Fibroblast of the conjunctiva (primary cell): ENCODE results near the gene BCAP31.

Experiments used
- DNase-seq: peaks from one replicate; pipeline ENCODE4 v3.0.0-alpha.2; 2010; ENCODE audit warnings: low read depth

The BCAP31 gene

GRCh38 chrX:153724252-153725038 lies at the start of gene BCAP31, which contains the start of gene ABCD1:
TSS of gene BCAP31 (minus strand) at chrX:153724387. CDS start at chrX:153723244, 1,143 bp downstream.
TSS of gene ABCD1 (plus strand) at chrX:153724856. CDS start at chrX:153725267, 411 bp downstream.
- DNase-seq, result peak; percentile 69

DNA sequence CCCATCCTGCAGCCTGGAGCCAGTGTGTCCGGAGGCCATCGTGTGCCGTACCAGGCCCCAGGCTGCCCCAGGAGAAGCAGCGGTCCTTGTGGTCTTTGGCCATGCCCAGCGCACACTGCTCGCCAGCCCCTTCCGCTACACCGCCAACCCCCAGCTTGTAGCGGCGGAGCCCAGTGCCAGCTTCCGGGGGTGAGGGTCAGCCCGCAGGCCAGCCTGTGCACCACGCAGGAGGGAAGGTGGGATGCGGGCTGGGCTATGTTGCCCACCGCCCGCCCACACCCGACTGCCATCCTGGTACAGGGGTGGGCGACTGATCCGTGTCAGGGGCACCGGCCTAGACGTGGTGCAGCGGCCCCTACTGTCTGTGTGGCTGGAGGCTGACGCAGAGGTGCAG lies 49.0 kb upstream of the BCAP31 start:
- no peak for DNase-seq

- DNase-seq, result no peak
These were observed 48.4 kb upstream of the BCAP31 start for GRCh38 chrX:153772316-153773217.

GRCh38 chrX:153771415-153772315 lies 47.5 kb upstream of the BCAP31 start:
- DNase-seq, result no peak

- no peak for DNase-seq
These were observed 46.6 kb upstream of the BCAP31 start for GRCh38 chrX:153770601-153771414.

GRCh38 chrX:153769865-153770600 lies 45.8 kb upstream of the BCAP31 start:
- DNase-seq, result no peak

GRCh38 chrX:153769158-153769864 lies 45.1 kb upstream of the BCAP31 start:
- no peak for DNase-seq

GRCh38 chrX:153768311-153769157 lies 44.3 kb upstream of the BCAP31 start:
- DNase-seq, result no peak

DNA sequence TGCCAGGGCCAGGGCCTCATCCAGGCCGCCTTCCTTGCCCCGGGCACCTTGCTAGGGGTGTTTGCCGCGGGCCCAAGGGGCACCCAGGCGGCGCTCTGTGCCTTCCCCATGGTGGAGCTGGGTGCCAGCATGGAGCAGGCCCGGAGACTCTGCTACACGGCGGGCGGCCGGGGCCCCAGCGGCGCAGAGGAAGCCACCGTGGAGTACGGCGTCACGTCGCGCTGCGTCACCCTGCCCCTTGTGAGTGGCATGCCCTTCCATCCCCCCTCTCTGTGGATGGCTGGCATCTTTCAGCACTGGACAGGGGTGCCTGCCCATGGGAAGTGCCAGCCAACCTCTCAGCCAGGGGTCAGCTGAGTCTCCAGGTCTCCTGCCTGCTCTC lies 43.5 kb upstream of the BCAP31 start:
- DNase-seq, result no peak

DNA sequence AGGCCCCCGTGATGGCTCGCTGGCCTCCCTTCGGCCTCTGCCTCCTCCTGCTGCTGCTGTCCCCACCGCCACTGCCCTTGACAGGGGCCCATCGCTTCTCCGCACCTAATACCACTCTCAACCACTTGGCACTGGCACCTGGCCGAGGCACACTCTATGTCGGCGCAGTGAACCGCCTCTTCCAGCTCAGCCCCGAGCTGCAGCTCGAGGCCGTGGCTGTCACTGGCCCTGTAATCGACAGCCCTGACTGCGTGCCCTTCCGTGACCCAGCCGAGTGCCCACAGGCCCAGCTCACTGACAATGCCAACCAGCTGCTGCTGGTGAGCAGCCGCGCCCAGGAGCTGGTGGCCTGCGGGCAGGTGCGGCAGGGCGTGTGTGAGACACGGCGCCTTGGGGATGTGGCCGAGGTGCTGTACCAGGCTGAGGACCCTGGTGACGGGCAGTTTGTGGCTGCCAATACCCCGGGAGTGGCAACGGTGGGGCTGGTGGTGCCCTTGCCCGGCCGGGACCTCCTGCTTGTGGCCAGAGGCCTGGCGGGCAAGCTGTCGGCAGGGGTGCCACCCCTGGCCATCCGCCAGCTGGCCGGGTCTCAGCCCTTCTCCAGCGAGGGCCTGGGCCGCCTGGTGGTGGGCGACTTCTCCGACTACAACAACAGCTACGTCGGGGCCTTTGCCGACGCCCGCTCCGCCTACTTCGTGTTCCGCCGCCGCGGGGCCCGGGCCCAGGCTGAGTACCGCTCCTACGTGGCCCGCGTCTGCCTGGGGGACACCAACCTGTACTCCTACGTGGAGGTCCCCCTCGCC lies 42.9 kb upstream of the BCAP31 start:
- DNase-seq, result no peak

- peak; percentile 31 for DNase-seq
These were observed 42.1 kb upstream of the BCAP31 start for GRCh38 chrX:153766098-153766817.

- DNase-seq, result no peak
These were observed 41.2 kb upstream of the BCAP31 start for GRCh38 chrX:153765138-153766079.

DNA sequence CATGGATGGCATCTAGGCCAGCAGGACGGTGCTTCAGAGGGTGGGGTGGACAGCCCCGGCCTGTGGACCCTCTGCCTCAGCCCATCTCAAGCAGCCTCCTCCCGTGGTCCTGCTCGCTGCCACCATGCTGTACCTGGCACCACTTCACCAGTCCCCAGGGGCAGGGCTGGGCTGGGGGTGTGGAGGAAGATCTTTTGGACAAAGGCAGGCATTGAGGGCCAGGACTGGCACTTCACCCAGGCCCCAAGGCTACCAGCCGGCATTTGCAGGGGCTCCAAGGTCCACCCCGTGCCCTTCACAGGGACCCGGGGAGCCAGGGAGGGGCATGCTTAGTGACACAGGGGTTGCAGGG lies 40.6 kb upstream of the BCAP31 start:
- no peak for DNase-seq

DNA sequence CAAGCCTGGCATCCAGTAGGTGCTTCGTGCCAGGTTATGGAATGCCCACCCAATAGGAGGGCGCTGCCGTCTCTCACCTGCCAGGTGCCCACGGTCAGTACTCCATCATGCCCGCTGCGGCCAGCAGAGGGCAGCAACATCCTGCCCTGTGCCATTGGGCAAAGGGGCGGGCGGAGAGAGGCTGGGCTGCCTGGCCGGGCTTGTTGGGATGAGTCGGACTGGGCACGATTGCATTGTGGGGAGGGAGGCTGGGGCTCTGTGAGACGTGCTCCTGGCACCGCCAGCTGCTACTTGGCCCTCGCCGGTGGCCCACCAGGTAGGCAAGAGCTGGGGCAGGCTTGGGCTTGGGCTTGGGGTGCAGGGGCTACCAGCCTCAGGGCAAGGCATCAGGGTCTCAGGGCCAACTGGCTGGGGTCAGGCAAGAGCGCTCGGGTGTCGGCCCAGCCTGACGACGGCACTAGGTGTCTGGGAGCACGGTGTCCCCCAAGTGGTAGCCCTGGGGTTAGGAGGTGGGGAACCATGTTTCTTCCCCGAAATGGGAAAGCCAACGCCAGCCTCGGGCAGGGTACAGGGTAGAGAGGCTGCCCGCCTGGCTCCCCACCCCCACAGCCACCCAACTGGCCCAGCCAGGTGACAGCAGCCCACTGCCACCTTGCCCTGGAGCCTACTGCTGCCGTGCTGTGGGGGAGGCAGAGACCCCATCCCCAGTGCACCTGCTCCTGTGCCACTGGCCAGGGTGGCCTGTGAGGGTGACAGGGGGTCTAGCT lies 40.0 kb upstream of the BCAP31 start, which contains the start of gene PLXNB3:
PLXNB3 (plus strand) TSS at position 261 of the 767 bp plus-strand sequence. CDS start 1,287 bp downstream, outside the sequence.
- DNase-seq, result peak; percentile 41

- no peak for DNase-seq
These were observed 39.2 kb upstream of the BCAP31 start for GRCh38 chrX:153763298-153763932.
